HCT116 (cell line): ENCODE data around the gene ANKRD9. TPM values are rescaled to one million over a fixed set of nuclear protein-coding genes. Genes with fewer than 3 reads are reported as not detected.

Source experiments
- ATAC-seq: fragments of 200-7000 bp; cut with Tn5 transposase; 2 replicates; pipeline ENCODE4 v1.9.1; 2020; ENCODE audit warnings: mild to moderate bottlenecking, moderate library complexity
- Bru-seq: library from RNA; stranded (reverse); fragments of 400-500 nt; gene quantifications from one replicate; lab custom pipeline; 2021; lab: Mats Ljungman, UMichigan
- BruChase-seq, 2 experiments: library from RNA; stranded (reverse); fragments of 400-500 nt; gene quantifications; one replicate each; lab custom pipeline; 2021; lab: Mats Ljungman, UMichigan
- BruUV-seq: library from RNA; stranded (reverse); fragments of 400-500 nt; replicated peaks from 2 replicates; lab custom pipeline; 2021; lab: Mats Ljungman, UMichigan
- CTCF ChIA-PET: fragments of 300-600 bp; sonication (Branson Sonifier 250); formaldehyde crosslinking; loops from one replicate; lab custom pipeline; 2021; ENCODE audit warnings: antibody characterized with exemption; lab: Charles Lee
- POLR2A ChIA-PET: fragments of 300-600, 350-600 bp; sonication (Branson Sonifier 250); formaldehyde crosslinking; loops from one replicate; lab custom pipeline; 2021; ENCODE audit warnings: antibody characterized with exemption; lab: Charles Lee
- RAD21 ChIA-PET, 2 experiments: fragments of 300-600 bp; sonication (Branson Sonifier 250); formaldehyde crosslinking; loops; one replicate each; lab custom pipeline; 2023; ENCODE audit warnings: low total read pairs in 2 of 2; ENCODE audit not compliant: uncharacterized antibody in 2 of 2, unreplicated experiment in 2 of 2, low non-redundant PET in 1 of 2; lab: Charles Lee
- DNase-seq: peaks from one replicate; pipeline ENCODE4 v3.0.0-alpha.2; 2010; ENCODE audit warnings: low read depth, low spot score
- H2AFZ ChIP-seq: fragments of 200-600 bp; shearing (Covaris generic), sonication (generic); 2 replicates; pipeline ENCODE4 v1.6.1; 2017; ENCODE audit warnings: low read depth, mixed run types, mixed read lengths, antibody characterized with exemption, low read length; ENCODE audit not compliant: poor library complexity, severe bottlenecking
- H3K27ac ChIP-seq: 2 replicates; pipeline ENCODE4 v1.5.1; 2012; ENCODE audit warnings: low read depth, low read length
- H3K27me3 ChIP-seq: fragments of 200-600 bp; sonication (generic); 2 replicates; pipeline ENCODE4 v1.6.1; 2016; ENCODE audit warnings: mixed run types, low read length, mixed read lengths; ENCODE audit not compliant: insufficient read depth
- H3K36me3 ChIP-seq, 2 experiments: fragments of 200-500 bp in 1 of 2; fragments of 200-600 bp in 1 of 2; sonication (Bioruptor generic) in 1 of 2; sonication (generic) in 1 of 2; 2 replicates each; pipeline versions ENCODE4 v1.5.1 to v1.6.1; 2014 to 2016; ENCODE audit warnings: low read length in 2 of 2, inconsistent platforms in 1 of 2, mixed read lengths in 1 of 2, mixed run types in 1 of 2; ENCODE audit not compliant: insufficient read depth in 2 of 2, control insufficient read depth in 1 of 2
- H3K4me1 ChIP-seq, 2 experiments: fragments of 200-600 bp in 1 of 2; sonication (generic) in 1 of 2; 2 replicates each; pipeline versions ENCODE4 v1.5.1 to v1.6.1; 2012 to 2017; ENCODE audit warnings: low read length in 2 of 2, inconsistent platforms in 1 of 2, mild to moderate bottlenecking in 1 of 2, mixed read lengths in 1 of 2, mixed run types in 1 of 2, moderate library complexity in 1 of 2; ENCODE audit not compliant: insufficient read depth in 2 of 2, control insufficient read depth in 1 of 2
- H3K4me2 ChIP-seq: fragments of 200-600 bp; sonication (generic); 2 replicates; pipeline ENCODE4 v1.6.1; 2017; ENCODE audit warnings: mixed run types, low read length, mixed read lengths
- H3K4me3 ChIP-seq, 2 experiments: fragments of 200-600 bp in 1 of 2; sonication (generic) in 1 of 2; replicated peaks in 1 of 2; 2 replicates each; pipeline ENCODE4 v1.5.1; 2011 to 2016; ENCODE audit warnings: low read length in 2 of 2, control low read depth in 1 of 2, low read depth in 1 of 2, mild to moderate bottlenecking in 1 of 2, mixed read lengths in 1 of 2, mixed run types in 1 of 2
- H3K79me2 ChIP-seq: fragments of 200-600 bp; sonication (generic); 2 replicates; pipeline ENCODE4 v1.6.1; 2017; ENCODE audit warnings: mild to moderate bottlenecking, mixed run types, low read length, moderate library complexity, mixed read lengths; ENCODE audit not compliant: insufficient read depth
- H3K9ac ChIP-seq: fragments of 200-600 bp; sonication (generic); 2 replicates; pipeline ENCODE4 v1.6.1; 2016; ENCODE audit warnings: low read length, mixed read lengths
- H3K9me2 ChIP-seq: fragments of 200-600 bp; sonication (generic), shearing (Covaris generic); 2 replicates; pipeline ENCODE4 v1.6.1; 2017; ENCODE audit warnings: mixed run types, mild to moderate bottlenecking, moderate library complexity; ENCODE audit not compliant: insufficient read depth
- H3K9me3 ChIP-seq, 2 experiments: fragments of 200-500 bp in 1 of 2; fragments of 200-600 bp in 1 of 2; sonication (Bioruptor generic) in 1 of 2; sonication (generic) in 1 of 2; 2 replicates each; pipeline ENCODE4 v1.6.1; 2014 to 2017; ENCODE audit warnings: low read length in 2 of 2, mixed read lengths in 2 of 2, inconsistent platforms in 1 of 2, low read depth in 1 of 2, mild to moderate bottlenecking in 1 of 2, mixed run types in 1 of 2, moderate library complexity in 1 of 2; ENCODE audit not compliant: control insufficient read depth in 1 of 2, insufficient read depth in 1 of 2
- H4K20me1 ChIP-seq: fragments of 200-600 bp; sonication (generic), shearing (Covaris generic); 2 replicates; pipeline ENCODE4 v1.6.1; 2017; ENCODE audit warnings: mixed run types, mild to moderate bottlenecking, moderate library complexity; ENCODE audit not compliant: insufficient read depth
- EZH2phosphoT487 ChIP-seq: fragments of 200-600 bp; IDR thresholded peaks from 2 replicates; pipeline ENCODE4 v1.6.1; 2018; ENCODE audit warnings: antibody characterized with exemption, borderline replicate concordance
- POLR2AphosphoS5 ChIP-seq: IDR thresholded peaks from 2 replicates; pipeline ENCODE4 v1.6.1; 2011; ENCODE audit warnings: mild to moderate bottlenecking, low read depth, low read length, moderate library complexity
- YY1 ChIP-seq: IDR thresholded peaks from 2 replicates; pipeline ENCODE4 v1.6.1; 2011; ENCODE audit warnings: low read length, low read depth, moderate library complexity, mild to moderate bottlenecking; ENCODE audit not compliant: insufficient replicate concordance; ENCODE audit errors: extremely low read depth
- intact Hi-C: fragments of 100-400 bp; cut with micrococcal nuclease; formaldehyde crosslinking; loops from 2 replicates; pipeline ENCODE4 v1.10.0; 2022
- long read RNA-seq: library from polyadenylated mRNA; unstranded; transcript quantifications from one replicate; pipeline ENCODE4 v2.0.0, GENCODE V29; 2021; ENCODE audit not compliant: unreplicated experiment
- polyA plus RNA-seq: library from polyadenylated mRNA; unstranded; fragments of >200 nt; gene quantifications from 2 replicates; pipeline ENCODE4 v1.2.1, GENCODE V29; 2012; ENCODE audit warnings: missing spikeins
- total RNA-seq: library from RNA; stranded (reverse); gene quantifications from one replicate; pipeline ENCODE4 v1.2.1, GENCODE V29; 2021; ENCODE audit not compliant: unreplicated experiment

ANKRD9 gene, protein sequence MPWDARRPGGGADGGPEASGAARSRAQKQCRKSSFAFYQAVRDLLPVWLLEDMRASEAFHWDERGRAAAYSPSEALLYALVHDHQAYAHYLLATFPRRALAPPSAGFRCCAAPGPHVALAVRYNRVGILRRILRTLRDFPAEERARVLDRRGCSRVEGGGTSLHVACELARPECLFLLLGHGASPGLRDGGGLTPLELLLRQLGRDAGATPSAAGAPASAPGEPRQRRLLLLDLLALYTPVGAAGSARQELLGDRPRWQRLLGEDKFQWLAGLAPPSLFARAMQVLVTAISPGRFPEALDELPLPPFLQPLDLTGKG
- 29.0 TPM for total RNA-seq
- 27.6 and 33.8 TPM in 2 replicates for polyA plus RNA-seq
- Bru-seq, nascent RNA = percentile 38 among the genes with signal in this experiment
- percentile 57 among the genes with signal in this experiment for BruChase-seq, experiment 1, labeled RNA remaining after a 6-hour chase
- BruChase-seq, experiment 2, labeled RNA remaining after a 2-hour chase = percentile 48 among the genes with signal in this experiment
- long read RNA-seq, full-length matches to known transcripts = 90 of 104 reads
- long read RNA-seq, partial matches to known transcripts = 3 of 104 reads
- long read RNA-seq, other reads (novel, unspliced or antisense) = 11 of 104 reads

DNA sequence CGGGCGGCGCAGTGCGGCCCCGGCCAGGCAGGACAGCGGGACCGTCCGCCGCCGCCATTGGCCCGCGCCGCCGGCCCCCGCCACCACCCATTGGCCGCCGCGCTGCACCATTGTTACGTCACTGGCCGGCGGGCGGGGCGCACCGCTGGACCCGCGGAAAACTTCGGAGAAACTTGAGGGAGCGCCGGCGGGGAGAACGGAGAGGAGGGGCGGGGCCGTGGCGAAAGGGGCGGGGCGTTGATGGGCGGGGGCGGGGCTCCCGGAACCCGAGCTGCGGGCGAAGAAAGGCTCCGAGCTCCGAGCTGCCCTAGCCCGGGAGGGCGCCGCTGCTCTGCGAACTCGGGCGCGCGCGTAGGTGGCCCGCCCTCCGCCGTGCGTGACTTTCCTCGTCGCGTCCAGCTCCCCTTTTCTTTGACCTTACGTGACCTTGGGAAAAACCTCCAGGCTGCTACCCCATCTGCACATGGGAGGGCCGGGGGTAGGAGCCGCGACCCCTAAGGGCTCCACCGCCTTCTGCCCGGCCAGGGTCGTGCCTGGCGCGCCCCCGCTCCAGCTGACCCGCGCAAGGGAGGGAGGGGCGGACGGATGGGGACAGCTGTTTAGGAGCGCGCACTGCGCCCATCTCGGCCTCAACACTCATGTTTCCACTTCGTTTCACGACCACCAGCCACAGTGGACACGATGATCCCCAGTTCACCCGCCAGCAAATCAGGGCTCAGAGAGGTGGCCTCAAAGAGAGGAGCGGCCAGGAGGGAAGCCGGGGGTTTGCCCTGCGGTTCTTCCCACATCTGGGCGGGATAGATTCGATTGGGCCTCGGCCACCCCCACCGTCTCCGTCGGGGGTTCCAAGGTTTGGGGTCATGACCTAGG is at the start of gene ANKRD9:
Gene ANKRD9, minus strand, starts transcription at position 31 of the 870 bp plus-strand sequence. CDS start 1,887 bp downstream, outside the sequence.
- intact Hi-C loops = no loop called here
- POLR2A ChIA-PET = no interaction called here
- ATAC-seq (peak; percentile 86), DNase-seq (peak; percentile 78)
- Histone ChIP-seq H3K36me3 (no peaks in the 10 kb centered on the region), H3K4me2 (peak within 1 kb of the TSS; percentile 99), H3K27me3 (no peaks in the 10 kb centered on the region), H3K9me3 (no peaks in the 10 kb centered on the region), H3K27ac (peak within 1 kb of the TSS; percentile 77), H3K9me2 (no peaks in the 10 kb centered on the region), H4K20me1 (no peaks in the 10 kb centered on the region), H3K79me2 (peaks cover 6% of the 10 kb centered on the region; the same call in 1 of the 2 replicates), H3K4me3 (peak within 1 kb of the TSS; percentile 78 to 80), H3K4me1 (peaks cover 22 to 29% of the 10 kb centered on the region in 2 experiments), H2AFZ (peak within 1 kb of the TSS; percentile 45), H3K9ac (peak within 1 kb of the TSS; percentile 84)
- BruUV-seq = no TSS peak
- CTCF ChIA-PET = interaction anchor here (0.8 to 0.9 kb wide), 3 partner anchors 9 to 15 kb away, joined by 3 to 7 read pairs (median 3); no protein-coding TSS in a partner anchor
- RAD21 ChIA-PET = no interaction called here
- TF ChIP-seq POLR2AphosphoS5 = peak; percentile 55
- no peak for TF ChIP-seq EZH2phosphoT487
- peak; percentile 53 for TF ChIP-seq YY1
